PC-9 (cell line): ENCODE measurements around the gene ESD. TPM values are rescaled to one million over a fixed set of nuclear protein-coding genes. Genes with fewer than 3 reads are reported as not detected.

Experiments used
- BruUV-seq: library from RNA; stranded (reverse); fragments of 400-500 nt; replicated peaks from 2 replicates; lab custom pipeline; 2021; lab: Mats Ljungman, UMichigan
- CTCF ChIA-PET: fragments of 300-600 bp; sonication (Branson Sonifier 250); formaldehyde crosslinking; loops from one replicate; lab custom pipeline; 2022; ENCODE audit warnings: antibody characterized with exemption; lab: Charles Lee
- POLR2A ChIA-PET: fragments of 300-600 bp; sonication (Branson Sonifier 250); formaldehyde crosslinking; loops from one replicate; lab custom pipeline; 2022; ENCODE audit warnings: antibody characterized with exemption; ENCODE audit not compliant: unreplicated experiment; lab: Charles Lee
- DNase-seq, 2 experiments: peaks; one replicate each; pipeline versions ENCODE4 v3.0.0 to v3.0.0-alpha.2; 2015 to 2022; ENCODE audit warnings: mixed read lengths in 1 of 2
- H2AFZ ChIP-seq: fragments of 200-600 bp; sonication (generic); 2 replicates; pipeline ENCODE4 v1.8.1; 2017; ENCODE audit warnings: antibody characterized with exemption
- H3F3A ChIP-seq: fragments of 200-600 bp; sonication (generic); 2 replicates; pipeline ENCODE4 v1.8.1; 2017; ENCODE audit warnings: antibody characterized with exemption, mild to moderate bottlenecking, low read depth; ENCODE audit not compliant: insufficient read depth
- H3K27ac ChIP-seq: fragments of 200-600 bp; sonication (generic); 2 replicates; pipeline ENCODE4 v1.6.1; 2016; ENCODE audit warnings: mixed run types
- H3K27me3 ChIP-seq: fragments of 200-600 bp; sonication (generic); 2 replicates; pipeline ENCODE4 v1.6.1; 2016; ENCODE audit warnings: low read depth, mixed run types; ENCODE audit not compliant: insufficient read depth
- H3K36me3 ChIP-seq: fragments of 200-600 bp; sonication (generic); 2 replicates; pipeline ENCODE4 v1.6.1; 2016; ENCODE audit warnings: low read depth, mixed run types
- H3K4me1 ChIP-seq: fragments of 200-600 bp; sonication (generic); replicated peaks from 2 replicates; pipeline ENCODE4 v1.6.1; 2016; ENCODE audit warnings: mixed run types; ENCODE audit not compliant: insufficient read depth
- H3K4me2 ChIP-seq: fragments of 200-600 bp; sonication (generic); 2 replicates; pipeline ENCODE4 v1.6.1; 2017; ENCODE audit warnings: mixed run types
- H3K4me3 ChIP-seq: fragments of 200-600 bp; sonication (generic); 2 replicates; pipeline ENCODE4 v1.6.1; 2016; ENCODE audit warnings: mixed run types
- H3K79me2 ChIP-seq: fragments of 200-600 bp; sonication (generic); 2 replicates; pipeline ENCODE4 v1.6.1; 2017; ENCODE audit warnings: low read depth, mixed run types
- H3K9me2 ChIP-seq: fragments of 200-600 bp; sonication (generic); 2 replicates; pipeline ENCODE4 v1.8.1; 2017; ENCODE audit warnings: mild to moderate bottlenecking; ENCODE audit not compliant: insufficient read depth
- H3K9me3 ChIP-seq: fragments of 200-600 bp; sonication (generic); 2 replicates; pipeline ENCODE4 v1.8.1; 2016; ENCODE audit warnings: low read depth; ENCODE audit not compliant: insufficient read depth
- H4K20me1 ChIP-seq: fragments of 200-600 bp; sonication (generic); 2 replicates; pipeline ENCODE4 v1.8.1; 2017; ENCODE audit not compliant: insufficient read depth
- EZH2 ChIP-seq: fragments of 200-600 bp; sonication (generic); IDR thresholded peaks from 2 replicates; pipeline ENCODE4 v1.8.0; 2017; ENCODE audit warnings: antibody characterized with exemption, low read depth
- intact Hi-C: fragments of 100-400 bp; cut with micrococcal nuclease; formaldehyde crosslinking; loops from one replicate; pipeline ENCODE4 v1.10.0; 2022; ENCODE audit not compliant: unreplicated experiment
- total RNA-seq: library from RNA; stranded (reverse); gene quantifications from 2 replicates; pipeline ENCODE4 v1.2.3, GENCODE V29; 2021
- TF ChIP-seq, protein P1 (sequence below): fragments of 200-600 bp; sonication (generic); conservative IDR thresholded peaks from 2 replicates; pipeline ENCODE4 v1.6.1; 2017; ENCODE audit warnings: mixed run types, antibody characterized with exemption, mild to moderate bottlenecking, moderate library complexity

ESD gene
- total RNA-seq, 1 experiment from 2014 or later: 58.5 TPM

DNA sequence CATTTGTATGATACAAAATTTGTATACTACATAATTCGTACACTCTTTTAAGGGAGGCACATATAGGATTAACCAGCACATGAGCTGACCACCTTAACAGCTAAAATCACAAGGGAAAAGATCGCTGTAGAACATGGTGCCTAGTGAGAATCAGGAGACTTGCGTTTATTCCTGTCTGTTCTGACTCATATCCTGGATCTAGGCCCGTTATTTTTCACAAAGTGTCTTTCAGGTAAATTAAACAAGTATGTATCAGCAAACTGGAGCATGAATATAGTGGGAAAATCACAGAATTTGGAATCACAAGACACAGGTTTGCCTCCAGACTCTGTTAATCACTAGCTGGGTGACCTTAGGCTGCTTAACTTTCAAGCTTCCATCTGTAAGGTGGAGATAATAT is 47.5 kb upstream of the ESD start:
- H3K4me1 ChIP-seq: no peaks in the 10 kb centered on the region
- no peaks in the 10 kb centered on the region for H3K36me3 ChIP-seq
- no peaks in the 10 kb centered on the region for H3K9me3 ChIP-seq
- H3K9me2 ChIP-seq: no peaks in the 10 kb centered on the region
- intact Hi-C loops: no loop called here
- CTCF ChIA-PET: no interaction called here
- H3F3A ChIP-seq: no peaks in the 10 kb centered on the region
- POLR2A ChIA-PET: no interaction called here
- no peak overlapping the region for H3K27ac ChIP-seq
- H2AFZ ChIP-seq: no peak overlapping the region
- TF ChIP-seq, protein P1, sequence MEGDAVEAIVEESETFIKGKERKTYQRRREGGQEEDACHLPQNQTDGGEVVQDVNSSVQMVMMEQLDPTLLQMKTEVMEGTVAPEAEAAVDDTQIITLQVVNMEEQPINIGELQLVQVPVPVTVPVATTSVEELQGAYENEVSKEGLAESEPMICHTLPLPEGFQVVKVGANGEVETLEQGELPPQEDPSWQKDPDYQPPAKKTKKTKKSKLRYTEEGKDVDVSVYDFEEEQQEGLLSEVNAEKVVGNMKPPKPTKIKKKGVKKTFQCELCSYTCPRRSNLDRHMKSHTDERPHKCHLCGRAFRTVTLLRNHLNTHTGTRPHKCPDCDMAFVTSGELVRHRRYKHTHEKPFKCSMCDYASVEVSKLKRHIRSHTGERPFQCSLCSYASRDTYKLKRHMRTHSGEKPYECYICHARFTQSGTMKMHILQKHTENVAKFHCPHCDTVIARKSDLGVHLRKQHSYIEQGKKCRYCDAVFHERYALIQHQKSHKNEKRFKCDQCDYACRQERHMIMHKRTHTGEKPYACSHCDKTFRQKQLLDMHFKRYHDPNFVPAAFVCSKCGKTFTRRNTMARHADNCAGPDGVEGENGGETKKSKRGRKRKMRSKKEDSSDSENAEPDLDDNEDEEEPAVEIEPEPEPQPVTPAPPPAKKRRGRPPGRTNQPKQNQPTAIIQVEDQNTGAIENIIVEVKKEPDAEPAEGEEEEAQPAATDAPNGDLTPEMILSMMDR: no peak
- no peak for TF ChIP-seq EZH2
- H4K20me1 ChIP-seq: no peaks in the 10 kb centered on the region
- H3K79me2 ChIP-seq: no peaks in the 10 kb centered on the region
- no peak overlapping the region for H3K4me2 ChIP-seq
- H3K4me3 ChIP-seq: no peak overlapping the region
- no peak for DNase-seq
- H3K27me3 ChIP-seq: no peaks in the 10 kb centered on the region
- BruUV-seq: no TSS peak

DNA sequence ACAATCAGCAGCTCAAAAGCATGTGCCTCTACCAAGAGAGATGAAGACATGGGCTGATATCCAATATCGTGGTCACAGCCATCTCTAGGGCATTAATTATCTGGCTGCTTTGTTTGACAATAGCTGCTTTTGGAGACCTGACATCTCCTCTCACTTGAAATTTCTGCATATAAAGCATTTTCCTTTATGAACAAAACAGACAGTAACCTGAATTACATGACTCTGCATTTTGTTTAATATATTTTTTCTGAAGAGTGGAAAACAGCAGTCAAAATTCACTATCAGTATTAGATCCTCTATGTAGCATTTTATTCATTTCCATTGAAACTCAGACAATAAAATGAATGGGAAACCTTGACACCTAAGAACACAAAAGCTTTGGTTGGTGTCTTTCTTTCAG is 42.4 kb upstream of the ESD start:
- Histone ChIP-seq H3K79me2 (no peaks in the 10 kb centered on the region), H3K27me3 (no peaks in the 10 kb centered on the region), H3K27ac (no peak overlapping the region), H3K9me2 (no peaks in the 10 kb centered on the region), H3K9me3 (no peaks in the 10 kb centered on the region), H4K20me1 (no peaks in the 10 kb centered on the region), H3K36me3 (no peaks in the 10 kb centered on the region), H3F3A (no peaks in the 10 kb centered on the region), H3K4me2 (no peak overlapping the region), H2AFZ (no peak overlapping the region), H3K4me1 (no peaks in the 10 kb centered on the region), H3K4me3 (no peak overlapping the region)
- no peak for TF ChIP-seq EZH2
- TF ChIP-seq, protein P1: no peak
- BruUV-seq: no TSS peak
- no peak for DNase-seq
- intact Hi-C loops: no loop called here
- CTCF ChIA-PET: no interaction called here
- POLR2A ChIA-PET: no interaction called here

DNA sequence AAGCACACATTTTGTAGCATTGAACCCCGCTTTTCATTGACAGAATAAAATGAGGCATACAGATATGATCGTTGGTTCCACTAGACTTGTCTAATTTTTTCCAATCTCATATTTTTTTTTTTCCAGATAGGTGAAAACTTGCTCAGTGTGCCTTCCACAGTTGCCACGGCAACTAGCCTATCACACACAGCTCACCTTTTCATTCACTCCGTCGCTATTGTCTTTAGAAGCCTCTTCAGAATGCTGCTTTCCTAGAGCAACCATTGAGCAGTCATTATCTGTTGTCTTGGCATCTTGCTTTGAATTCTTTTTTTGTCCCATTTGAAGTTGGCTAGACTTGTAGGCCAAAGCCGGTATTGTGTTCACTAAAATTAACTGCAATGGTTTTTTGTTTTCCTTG is 37.7 kb upstream of the ESD start:
- ChIA-PET CTCF (no interaction called here), POLR2A (no interaction called here)
- no peaks in the 10 kb centered on the region for H3K4me1 ChIP-seq
- no peak overlapping the region for H3K4me3 ChIP-seq
- H3K27ac ChIP-seq: no peak overlapping the region
- no peaks in the 10 kb centered on the region for H3F3A ChIP-seq
- H3K4me2 ChIP-seq: no peak overlapping the region
- H4K20me1 ChIP-seq: no peaks in the 10 kb centered on the region
- no TSS peak for BruUV-seq
- no peak overlapping the region for H2AFZ ChIP-seq
- no peaks in the 10 kb centered on the region for H3K79me2 ChIP-seq
- H3K9me2 ChIP-seq: no peaks in the 10 kb centered on the region
- TF ChIP-seq, protein P1: no peak
- TF ChIP-seq EZH2: no peak
- no peaks in the 10 kb centered on the region for H3K9me3 ChIP-seq
- no peaks in the 10 kb centered on the region for H3K36me3 ChIP-seq
- no peak for DNase-seq
- intact Hi-C loops: loop anchor here (5.0 kb wide), 1 partner anchor 938 kb away; no protein-coding TSS in a partner anchor
- no peaks in the 10 kb centered on the region for H3K27me3 ChIP-seq
